Vagina (tissue), 2 donors: ENCODE results near the gene HELZ.

ENCODE experiments used
- CTCF ChIP-seq, 3 experiments: fragments of 450-650 bp in 2 of 3; fragments of 200-600 bp in 1 of 3; sonication (generic) in 1 of 3; IDR thresholded peaks; one replicate each; pipeline ENCODE4 v1.5.1; 2017 to 2019; ENCODE audit warnings: antibody characterized with exemption in 3 of 3, mild to moderate bottlenecking in 2 of 3, moderate library complexity in 2 of 3
- POLR2A ChIP-seq, 2 donors: fragments of 450-650 bp; IDR thresholded peaks; one replicate each; pipeline ENCODE4 v1.6.1; 2017; ENCODE audit warnings: antibody characterized with exemption in 2 of 2, mild to moderate bottlenecking in 2 of 2, moderate library complexity in 2 of 2

- TF ChIP-seq POLR2A (IDR thresholded peaks at IDR 0.05) (no peak), CTCF (IDR thresholded peaks at IDR 0.05) (no peak)
Observed at GRCh38 chr17:67038861-67039365, 206.1 kb downstream of the HELZ start.
